MM.1S (cell line): ENCODE measurements around the gene FLT1.

ENCODE experiments used
- DNase-seq: peaks from one replicate; pipeline ENCODE4 v3.0.0-alpha.2; 2015
- H2AFZ ChIP-seq: fragments of 300-600 bp; sonication (generic); 2 replicates; pipeline ENCODE4 v1.6.0; 2016; ENCODE audit warnings: antibody characterized with exemption, low read length
- H3F3A ChIP-seq: fragments of 300-600 bp; sonication (generic); 2 replicates; pipeline ENCODE4 v1.6.1; 2016; ENCODE audit warnings: mild to moderate bottlenecking, antibody characterized with exemption, low read length, moderate library complexity, mixed read lengths; ENCODE audit not compliant: insufficient read depth
- H3K27ac ChIP-seq: fragments of 300-600 bp; sonication (generic); 2 replicates; pipeline ENCODE4 v1.5.1; 2016; ENCODE audit warnings: mild to moderate bottlenecking, low read length
- H3K27me3 ChIP-seq: fragments of 300-600 bp; sonication (generic); replicated peaks from 2 replicates; pipeline ENCODE4 v1.6.0; 2016; ENCODE audit warnings: low read length; ENCODE audit not compliant: insufficient read depth
- H3K36me3 ChIP-seq: fragments of 300-600 bp; sonication (generic); replicated peaks from 2 replicates; pipeline ENCODE4 v1.6.1; 2016; ENCODE audit warnings: mild to moderate bottlenecking, low read length, mixed read lengths; ENCODE audit not compliant: insufficient read depth
- H3K4me1 ChIP-seq: fragments of 300-600 bp; sonication (generic); 2 replicates; pipeline ENCODE4 v1.6.1; 2016; ENCODE audit warnings: low read length, mixed read lengths
- H3K4me2 ChIP-seq: fragments of 300-600 bp; sonication (generic); 2 replicates; pipeline ENCODE4 v1.6.0; 2016; ENCODE audit warnings: low read depth, low read length
- H3K4me3 ChIP-seq: fragments of 300-600 bp; sonication (generic); 2 replicates; pipeline ENCODE4 v1.5.1; 2016; ENCODE audit warnings: low read length, mixed read lengths
- H3K79me2 ChIP-seq: fragments of 300-600 bp; sonication (generic); 2 replicates; pipeline ENCODE4 v1.6.1; 2016; ENCODE audit warnings: mixed run types, low read length, mixed read lengths
- H3K9ac ChIP-seq: fragments of 300-600 bp; sonication (generic); 2 replicates; pipeline ENCODE4 v1.6.1; 2016; ENCODE audit warnings: low read length, mixed read lengths
- H3K9me2 ChIP-seq: fragments of 300-600 bp; sonication (generic); replicated peaks from 2 replicates; pipeline ENCODE4 v1.6.1; 2016; ENCODE audit warnings: mild to moderate bottlenecking, low read length, mixed read lengths; ENCODE audit not compliant: insufficient read depth
- H3K9me3 ChIP-seq: fragments of 300-600 bp; sonication (generic); replicated peaks from 2 replicates; pipeline ENCODE4 v1.6.1; 2016; ENCODE audit warnings: mild to moderate bottlenecking, low read length, mixed read lengths; ENCODE audit not compliant: insufficient read depth
- H4K20me1 ChIP-seq: fragments of 300-600 bp; sonication (generic); 2 replicates; pipeline ENCODE4 v1.6.1; 2016; ENCODE audit warnings: mild to moderate bottlenecking, low read length, moderate library complexity, mixed read lengths; ENCODE audit not compliant: insufficient read depth
- EZH2 ChIP-seq: fragments of 300-600 bp; sonication (generic); optimal IDR thresholded peaks from 2 replicates; pipeline ENCODE3; 2017; ENCODE audit warnings: low read depth, mild to moderate bottlenecking, antibody characterized with exemption, low read length, mixed read lengths
- EZH2phosphoT487 ChIP-seq: fragments of 300-600 bp; sonication (generic); IDR thresholded peaks from 2 replicates; pipeline ENCODE4 v1.6.1; 2018; ENCODE audit warnings: antibody characterized with exemption, low read length
- TF ChIP-seq, protein P1 (sequence below): fragments of 300-600 bp; sonication (generic); IDR thresholded peaks from 2 replicates; pipeline ENCODE4 v1.5.1; 2016; ENCODE audit warnings: antibody characterized with exemption, low read length, mixed read lengths

FLT1 gene

DNA sequence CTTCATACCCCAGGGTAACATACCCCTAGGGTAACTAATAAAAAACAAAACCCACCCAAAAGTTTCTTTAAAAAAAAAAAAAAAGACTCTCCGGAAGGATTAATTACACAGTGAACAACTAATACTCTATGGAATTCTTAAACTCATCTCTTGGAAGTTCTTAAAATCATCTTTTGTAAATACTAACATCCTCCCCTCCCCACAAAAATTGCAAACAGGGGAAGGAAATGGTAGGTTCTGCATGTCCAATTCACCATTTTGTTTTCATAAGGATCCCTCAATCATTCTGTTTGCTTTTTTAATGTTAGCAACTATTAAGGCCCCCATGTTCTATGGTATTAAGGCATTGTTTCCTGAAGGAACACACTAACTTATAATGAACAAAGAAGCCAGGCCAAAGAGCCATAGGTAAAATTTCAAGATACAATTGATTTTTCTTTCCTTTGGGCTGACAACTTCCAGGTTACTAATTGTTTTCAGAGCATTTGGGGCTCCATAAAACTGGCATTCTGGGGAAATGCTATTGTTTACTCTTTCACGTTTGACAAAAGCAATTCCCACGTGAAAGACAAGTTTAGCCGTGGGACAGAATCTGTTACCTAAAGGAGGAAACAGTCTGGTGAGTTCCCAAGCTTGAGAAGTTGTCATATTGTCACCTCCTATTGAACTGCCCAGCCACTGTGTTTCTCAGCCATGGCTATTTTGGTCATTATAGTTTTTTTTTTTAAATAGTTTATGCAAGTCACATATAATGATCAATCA, 107.0 kb downstream of the FLT1 start:
- H3K9ac ChIP-seq: no peak overlapping the region
- no peaks in the 10 kb centered on the region for H3K79me2 ChIP-seq
- H3F3A ChIP-seq: no peaks in the 10 kb centered on the region
- H3K27me3 ChIP-seq: no peaks in the 10 kb centered on the region
- H3K4me1 ChIP-seq: no peaks in the 10 kb centered on the region
- H3K4me3 ChIP-seq: no peak overlapping the region
- H2AFZ ChIP-seq: no peak overlapping the region
- H4K20me1 ChIP-seq: no peaks in the 10 kb centered on the region
- H3K9me3 ChIP-seq: no peaks in the 10 kb centered on the region
- no peak for DNase-seq
- no peak overlapping the region for H3K27ac ChIP-seq
- no peaks in the 10 kb centered on the region for H3K36me3 ChIP-seq
- no peak for TF ChIP-seq EZH2
- TF ChIP-seq, protein P1, sequence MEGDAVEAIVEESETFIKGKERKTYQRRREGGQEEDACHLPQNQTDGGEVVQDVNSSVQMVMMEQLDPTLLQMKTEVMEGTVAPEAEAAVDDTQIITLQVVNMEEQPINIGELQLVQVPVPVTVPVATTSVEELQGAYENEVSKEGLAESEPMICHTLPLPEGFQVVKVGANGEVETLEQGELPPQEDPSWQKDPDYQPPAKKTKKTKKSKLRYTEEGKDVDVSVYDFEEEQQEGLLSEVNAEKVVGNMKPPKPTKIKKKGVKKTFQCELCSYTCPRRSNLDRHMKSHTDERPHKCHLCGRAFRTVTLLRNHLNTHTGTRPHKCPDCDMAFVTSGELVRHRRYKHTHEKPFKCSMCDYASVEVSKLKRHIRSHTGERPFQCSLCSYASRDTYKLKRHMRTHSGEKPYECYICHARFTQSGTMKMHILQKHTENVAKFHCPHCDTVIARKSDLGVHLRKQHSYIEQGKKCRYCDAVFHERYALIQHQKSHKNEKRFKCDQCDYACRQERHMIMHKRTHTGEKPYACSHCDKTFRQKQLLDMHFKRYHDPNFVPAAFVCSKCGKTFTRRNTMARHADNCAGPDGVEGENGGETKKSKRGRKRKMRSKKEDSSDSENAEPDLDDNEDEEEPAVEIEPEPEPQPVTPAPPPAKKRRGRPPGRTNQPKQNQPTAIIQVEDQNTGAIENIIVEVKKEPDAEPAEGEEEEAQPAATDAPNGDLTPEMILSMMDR: no peak
- TF ChIP-seq EZH2phosphoT487: no peak
- H3K9me2 ChIP-seq: no peaks in the 10 kb centered on the region
- H3K4me2 ChIP-seq: no peak overlapping the region

DNA sequence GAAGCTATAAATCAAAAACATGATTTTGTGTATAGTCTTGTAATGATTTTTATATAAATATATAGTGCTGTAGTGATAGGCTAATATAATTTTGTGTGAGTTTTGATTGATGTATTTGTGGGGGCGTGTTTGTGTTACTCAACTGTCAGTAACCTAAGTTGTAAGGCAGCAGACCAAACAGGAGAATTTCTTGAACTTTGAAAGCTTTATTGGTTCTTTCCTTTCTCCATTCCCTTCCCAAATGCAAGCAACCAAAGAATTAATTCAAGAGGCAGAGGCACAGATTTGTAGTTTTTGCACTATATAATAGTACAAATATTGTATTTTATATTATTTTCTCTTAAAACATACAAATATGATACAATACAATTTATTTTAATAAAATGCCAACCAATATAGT, 109.6 kb downstream of the FLT1 start:
- Histone ChIP-seq H3K4me3 (no peak overlapping the region), H3F3A (no peaks in the 10 kb centered on the region), H3K4me2 (no peak overlapping the region), H3K79me2 (no peaks in the 10 kb centered on the region), H3K9ac (no peak overlapping the region), H3K9me3 (no peaks in the 10 kb centered on the region), H3K4me1 (no peaks in the 10 kb centered on the region), H3K27me3 (no peaks in the 10 kb centered on the region), H3K9me2 (no peaks in the 10 kb centered on the region), H2AFZ (no peak overlapping the region), H3K27ac (no peak overlapping the region), H4K20me1 (no peaks in the 10 kb centered on the region), H3K36me3 (no peaks in the 10 kb centered on the region)
- TF ChIP-seq, protein P1: no peak
- no peak for TF ChIP-seq EZH2
- no peak for TF ChIP-seq EZH2phosphoT487
- DNase-seq: no peak

DNA sequence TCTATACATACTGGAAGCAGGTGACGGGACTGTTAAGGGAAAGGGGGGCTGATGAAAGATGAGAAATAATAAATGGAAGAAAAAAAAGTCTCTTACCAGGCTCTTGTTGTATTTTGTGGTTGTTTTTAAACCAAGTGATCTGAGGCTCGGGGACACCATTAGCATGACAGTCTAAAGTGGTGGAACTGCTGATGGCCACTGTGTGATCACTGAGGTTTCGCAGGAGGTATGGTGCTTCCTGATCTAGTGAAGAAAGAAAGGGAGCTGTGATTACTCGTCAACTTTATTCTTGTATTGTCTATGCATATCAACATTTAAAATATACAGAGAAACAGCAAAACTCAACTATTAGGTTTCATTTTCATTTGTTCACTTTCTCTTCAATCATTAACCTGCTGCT, 110.1 kb downstream of the FLT1 start:
- no peak for DNase-seq
- no peak overlapping the region for H2AFZ ChIP-seq
- TF ChIP-seq EZH2: no peak
- TF ChIP-seq, protein P1: no peak
- TF ChIP-seq EZH2phosphoT487: no peak
- no peaks in the 10 kb centered on the region for H3K79me2 ChIP-seq
- no peaks in the 10 kb centered on the region for H3K9me2 ChIP-seq
- no peak overlapping the region for H3K27ac ChIP-seq
- H3F3A ChIP-seq: no peaks in the 10 kb centered on the region
- H3K4me1 ChIP-seq: no peaks in the 10 kb centered on the region
- H3K4me3 ChIP-seq: no peak overlapping the region
- H3K4me2 ChIP-seq: no peak overlapping the region
- no peaks in the 10 kb centered on the region for H3K9me3 ChIP-seq
- no peak overlapping the region for H3K9ac ChIP-seq
- H3K27me3 ChIP-seq: no peaks in the 10 kb centered on the region
- H4K20me1 ChIP-seq: no peaks in the 10 kb centered on the region
- no peaks in the 10 kb centered on the region for H3K36me3 ChIP-seq
